Measurements from ENCODE around the gene ELOVL3.
"Not testable (repeated sequence)": the region's sequence is repeated elsewhere in the genome, so short reads cannot be mapped to it uniquely, and the experiment has no call there.

Gene ELOVL3

DNA sequence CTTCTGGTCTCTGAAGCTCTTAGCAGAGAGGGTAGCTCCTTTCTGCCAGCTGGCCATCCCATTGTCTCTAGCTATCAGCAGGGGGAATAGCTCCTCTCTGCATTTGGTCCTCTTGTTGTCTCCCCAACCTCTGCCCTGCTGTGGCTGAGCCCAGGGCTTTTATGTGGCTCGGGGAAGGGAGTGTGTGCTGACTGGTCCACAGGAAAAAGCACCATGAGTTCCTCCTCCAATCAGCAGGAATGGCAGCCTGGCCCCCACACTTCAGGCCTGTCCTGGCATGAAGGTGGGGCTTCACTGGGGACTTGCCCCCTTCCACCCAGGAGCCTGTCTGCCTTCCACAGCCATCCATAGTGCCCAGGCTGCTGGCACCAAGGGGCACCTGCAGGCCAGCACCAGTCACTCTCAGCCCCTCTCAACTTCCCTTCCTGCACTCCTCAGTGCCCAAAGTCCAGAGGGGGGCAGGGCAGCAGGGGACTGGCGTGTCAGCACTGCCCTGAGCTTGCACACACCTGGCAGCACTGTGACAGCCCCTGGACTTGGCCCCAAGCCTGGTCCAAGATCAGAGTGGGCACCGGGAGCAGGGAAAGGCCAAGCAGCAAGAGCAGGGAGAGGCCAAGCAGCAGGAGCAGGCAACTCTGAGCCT lies 37.7 kb upstream of the ELOVL3 start:
- no peaks in the 10 kb centered on the region for H3K36me3 ChIP-seq (ENCODE audit: insufficient read depth)
- H3K27ac ChIP-seq: peak overlapping the region; percentile 97
- H3K4me1 ChIP-seq (ENCODE audit: low read depth, poor library complexity, severe bottlenecking): peaks cover 50% of the 10 kb centered on the region
- H4K20me1 ChIP-seq (ENCODE audit: insufficient read depth): no peaks in the 10 kb centered on the region
- no peaks in the 10 kb centered on the region for H3K27me3 ChIP-seq (ENCODE audit: insufficient read depth, low read depth)
- no peaks in the 10 kb centered on the region for H3K79me2 ChIP-seq (ENCODE audit: insufficient read depth, low read depth)
- H3K9ac ChIP-seq: peak overlapping the region; percentile 55
- H3K4me3 ChIP-seq (IDR thresholded peaks at IDR 0.05; ENCODE audit: insufficient read depth, low read depth, low read length): no peak overlapping the region
- peak overlapping the region; percentile 92 for H3K4me2 ChIP-seq
- TF ChIP-seq, protein P1, sequence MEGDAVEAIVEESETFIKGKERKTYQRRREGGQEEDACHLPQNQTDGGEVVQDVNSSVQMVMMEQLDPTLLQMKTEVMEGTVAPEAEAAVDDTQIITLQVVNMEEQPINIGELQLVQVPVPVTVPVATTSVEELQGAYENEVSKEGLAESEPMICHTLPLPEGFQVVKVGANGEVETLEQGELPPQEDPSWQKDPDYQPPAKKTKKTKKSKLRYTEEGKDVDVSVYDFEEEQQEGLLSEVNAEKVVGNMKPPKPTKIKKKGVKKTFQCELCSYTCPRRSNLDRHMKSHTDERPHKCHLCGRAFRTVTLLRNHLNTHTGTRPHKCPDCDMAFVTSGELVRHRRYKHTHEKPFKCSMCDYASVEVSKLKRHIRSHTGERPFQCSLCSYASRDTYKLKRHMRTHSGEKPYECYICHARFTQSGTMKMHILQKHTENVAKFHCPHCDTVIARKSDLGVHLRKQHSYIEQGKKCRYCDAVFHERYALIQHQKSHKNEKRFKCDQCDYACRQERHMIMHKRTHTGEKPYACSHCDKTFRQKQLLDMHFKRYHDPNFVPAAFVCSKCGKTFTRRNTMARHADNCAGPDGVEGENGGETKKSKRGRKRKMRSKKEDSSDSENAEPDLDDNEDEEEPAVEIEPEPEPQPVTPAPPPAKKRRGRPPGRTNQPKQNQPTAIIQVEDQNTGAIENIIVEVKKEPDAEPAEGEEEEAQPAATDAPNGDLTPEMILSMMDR (conservative IDR thresholded peaks at IDR 0.05; ENCODE audit: low read depth, low read length): no peak
- H2AFZ ChIP-seq (ENCODE audit: low read depth): peak overlapping the region; percentile 81

DNA sequence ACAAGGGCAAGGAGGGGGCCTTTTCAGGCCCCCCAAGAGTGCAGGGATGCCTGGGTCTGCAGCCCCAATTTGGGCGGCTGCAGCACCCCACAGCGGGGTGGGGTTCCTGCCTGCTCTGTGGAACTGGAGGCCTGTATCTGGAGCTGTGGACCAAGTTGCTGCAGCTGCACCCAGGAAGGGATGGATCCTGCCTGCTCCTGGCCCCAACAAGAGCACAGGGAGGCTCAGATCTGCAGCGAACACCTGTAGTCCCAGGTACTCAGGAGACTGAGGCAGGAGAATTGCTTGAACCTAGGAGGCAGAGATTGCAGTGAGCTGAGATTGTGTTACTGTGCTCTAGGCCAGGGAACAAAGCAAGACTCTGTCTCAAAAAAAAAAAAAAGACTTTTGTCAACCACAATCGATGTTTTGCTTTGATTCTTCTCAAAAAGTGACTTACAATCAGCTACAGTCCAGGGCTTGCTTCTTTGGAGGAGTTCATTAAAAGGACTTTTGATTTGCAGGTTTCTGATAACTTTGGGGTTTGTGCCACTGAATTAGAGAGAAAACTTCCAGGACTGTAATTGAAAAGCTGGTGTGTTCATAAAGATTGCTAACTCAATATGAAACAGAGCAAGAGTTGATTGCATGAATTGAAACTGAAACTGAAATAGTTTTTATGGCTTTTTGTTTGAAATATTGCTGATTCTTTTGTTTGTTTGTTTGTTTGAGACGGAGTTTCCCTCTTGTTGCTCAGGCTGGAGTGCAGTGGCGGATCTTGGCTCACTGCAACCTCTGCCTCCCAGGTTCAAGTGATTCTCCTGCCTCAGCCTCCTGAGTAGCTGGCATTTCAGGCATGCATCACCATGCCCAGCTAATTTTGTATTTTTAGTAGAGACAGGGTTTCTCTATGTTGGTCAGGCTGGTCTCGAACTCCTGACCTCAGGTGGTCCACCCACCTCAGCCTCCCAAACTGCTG lies 36.9 kb upstream of the ELOVL3 start:
- Histone ChIP-seq H3K4me2 (peak overlapping the region; percentile 92), H2AFZ (ENCODE audit: low read depth) (peak overlapping the region; percentile 81), H3K4me1 (ENCODE audit: low read depth, poor library complexity, severe bottlenecking) (peaks cover 50% of the 10 kb centered on the region), H3K27ac (peak overlapping the region; percentile 97), H3K9ac (peak overlapping the region; percentile 55)
- not testable (repeated sequence) for H3K79me2 ChIP-seq (ENCODE audit: insufficient read depth, low read depth); H3K27me3 ChIP-seq (ENCODE audit: insufficient read depth, low read depth); H3K36me3 ChIP-seq (ENCODE audit: insufficient read depth); H4K20me1 ChIP-seq (ENCODE audit: insufficient read depth); H3K4me3 ChIP-seq (IDR thresholded peaks at IDR 0.05; ENCODE audit: insufficient read depth, low read depth, low read length)

- Histone ChIP-seq H3K36me3 (ENCODE audit: insufficient read depth) (no peaks in the 10 kb centered on the region), H3K79me2 (ENCODE audit: insufficient read depth, low read depth) (no peaks in the 10 kb centered on the region), H3K27me3 (ENCODE audit: insufficient read depth, low read depth) (no peaks in the 10 kb centered on the region), H2AFZ (ENCODE audit: low read depth) (no peak overlapping the region), H3K4me2 (no peak overlapping the region), H3K9ac (no peak overlapping the region), H4K20me1 (ENCODE audit: insufficient read depth) (no peaks in the 10 kb centered on the region), H3K4me3 (IDR thresholded peaks at IDR 0.05; ENCODE audit: insufficient read depth, low read depth, low read length) (no peak overlapping the region), H3K27ac (no peak overlapping the region), H3K4me1 (ENCODE audit: low read depth, poor library complexity, severe bottlenecking) (peaks cover 36% of the 10 kb centered on the region)
- TF ChIP-seq, protein P1 (conservative IDR thresholded peaks at IDR 0.05; ENCODE audit: low read depth, low read length): no peak
Measured at GRCh38 chr10:102191956-102192355, 34.1 kb upstream of the ELOVL3 start.

DNA sequence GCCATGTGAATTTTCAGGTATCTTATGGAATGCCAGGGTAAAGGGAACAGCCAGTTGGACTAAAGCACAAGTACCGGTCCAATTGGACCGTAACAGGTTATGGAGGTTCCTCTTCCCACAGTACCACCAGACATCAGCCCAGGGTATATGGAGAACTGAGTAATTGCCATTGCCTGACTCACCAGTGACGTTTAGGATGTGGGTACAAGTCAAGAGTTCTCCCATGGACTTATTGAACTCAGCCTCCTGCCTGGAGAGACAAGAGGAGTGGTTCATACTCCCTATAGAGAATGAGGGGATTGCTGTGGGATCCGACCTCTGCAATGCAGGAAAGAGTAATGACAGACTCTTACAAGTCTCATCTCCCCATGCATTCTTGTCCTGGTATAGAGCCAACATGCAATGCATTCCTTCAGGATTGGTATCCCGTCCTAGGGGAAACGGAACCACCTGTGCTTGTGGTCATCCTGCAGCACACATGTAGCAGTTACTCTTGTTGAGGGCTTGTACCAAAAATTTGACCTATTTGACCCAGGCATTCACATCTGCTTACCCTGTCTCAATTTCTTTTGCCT lies 30.7 kb upstream of the ELOVL3 start:
- H3K79me2 ChIP-seq (ENCODE audit: insufficient read depth, low read depth): no peaks in the 10 kb centered on the region
- no peak overlapping the region for H2AFZ ChIP-seq (ENCODE audit: low read depth)
- H3K9ac ChIP-seq: no peak overlapping the region
- no peaks in the 10 kb centered on the region for H3K36me3 ChIP-seq (ENCODE audit: insufficient read depth)
- H3K27ac ChIP-seq: no peak overlapping the region
- no peaks in the 10 kb centered on the region for H4K20me1 ChIP-seq (ENCODE audit: insufficient read depth)
- TF ChIP-seq, protein P1 (conservative IDR thresholded peaks at IDR 0.05; ENCODE audit: low read depth, low read length): no peak
- no peak overlapping the region for H3K4me3 ChIP-seq (IDR thresholded peaks at IDR 0.05; ENCODE audit: insufficient read depth, low read depth, low read length)
- no peak overlapping the region for H3K4me2 ChIP-seq
- peaks cover 3% of the 10 kb centered on the region for H3K4me1 ChIP-seq (ENCODE audit: low read depth, poor library complexity, severe bottlenecking)
- H3K27me3 ChIP-seq (ENCODE audit: insufficient read depth, low read depth): no peaks in the 10 kb centered on the region
